Cardiac atrium fibroblast (primary cell): Measurements from ENCODE around the gene LRIG1. TPM values are rescaled to one million over a fixed set of nuclear protein-coding genes. Genes with fewer than 3 reads are reported as not detected.

Experiments
- total RNA-seq: library from RNA; depleted of rRNA; stranded (reverse); fragments of >200 nt; gene quantifications from 2 replicates; pipeline ENCODE4 v1.2.3, GENCODE V29; 2015

The LRIG1 gene, protein sequence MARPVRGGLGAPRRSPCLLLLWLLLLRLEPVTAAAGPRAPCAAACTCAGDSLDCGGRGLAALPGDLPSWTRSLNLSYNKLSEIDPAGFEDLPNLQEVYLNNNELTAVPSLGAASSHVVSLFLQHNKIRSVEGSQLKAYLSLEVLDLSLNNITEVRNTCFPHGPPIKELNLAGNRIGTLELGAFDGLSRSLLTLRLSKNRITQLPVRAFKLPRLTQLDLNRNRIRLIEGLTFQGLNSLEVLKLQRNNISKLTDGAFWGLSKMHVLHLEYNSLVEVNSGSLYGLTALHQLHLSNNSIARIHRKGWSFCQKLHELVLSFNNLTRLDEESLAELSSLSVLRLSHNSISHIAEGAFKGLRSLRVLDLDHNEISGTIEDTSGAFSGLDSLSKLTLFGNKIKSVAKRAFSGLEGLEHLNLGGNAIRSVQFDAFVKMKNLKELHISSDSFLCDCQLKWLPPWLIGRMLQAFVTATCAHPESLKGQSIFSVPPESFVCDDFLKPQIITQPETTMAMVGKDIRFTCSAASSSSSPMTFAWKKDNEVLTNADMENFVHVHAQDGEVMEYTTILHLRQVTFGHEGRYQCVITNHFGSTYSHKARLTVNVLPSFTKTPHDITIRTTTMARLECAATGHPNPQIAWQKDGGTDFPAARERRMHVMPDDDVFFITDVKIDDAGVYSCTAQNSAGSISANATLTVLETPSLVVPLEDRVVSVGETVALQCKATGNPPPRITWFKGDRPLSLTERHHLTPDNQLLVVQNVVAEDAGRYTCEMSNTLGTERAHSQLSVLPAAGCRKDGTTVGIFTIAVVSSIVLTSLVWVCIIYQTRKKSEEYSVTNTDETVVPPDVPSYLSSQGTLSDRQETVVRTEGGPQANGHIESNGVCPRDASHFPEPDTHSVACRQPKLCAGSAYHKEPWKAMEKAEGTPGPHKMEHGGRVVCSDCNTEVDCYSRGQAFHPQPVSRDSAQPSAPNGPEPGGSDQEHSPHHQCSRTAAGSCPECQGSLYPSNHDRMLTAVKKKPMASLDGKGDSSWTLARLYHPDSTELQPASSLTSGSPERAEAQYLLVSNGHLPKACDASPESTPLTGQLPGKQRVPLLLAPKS
- 9.4 and 10.2 TPM in 2 replicates for total RNA-seq

DNA sequence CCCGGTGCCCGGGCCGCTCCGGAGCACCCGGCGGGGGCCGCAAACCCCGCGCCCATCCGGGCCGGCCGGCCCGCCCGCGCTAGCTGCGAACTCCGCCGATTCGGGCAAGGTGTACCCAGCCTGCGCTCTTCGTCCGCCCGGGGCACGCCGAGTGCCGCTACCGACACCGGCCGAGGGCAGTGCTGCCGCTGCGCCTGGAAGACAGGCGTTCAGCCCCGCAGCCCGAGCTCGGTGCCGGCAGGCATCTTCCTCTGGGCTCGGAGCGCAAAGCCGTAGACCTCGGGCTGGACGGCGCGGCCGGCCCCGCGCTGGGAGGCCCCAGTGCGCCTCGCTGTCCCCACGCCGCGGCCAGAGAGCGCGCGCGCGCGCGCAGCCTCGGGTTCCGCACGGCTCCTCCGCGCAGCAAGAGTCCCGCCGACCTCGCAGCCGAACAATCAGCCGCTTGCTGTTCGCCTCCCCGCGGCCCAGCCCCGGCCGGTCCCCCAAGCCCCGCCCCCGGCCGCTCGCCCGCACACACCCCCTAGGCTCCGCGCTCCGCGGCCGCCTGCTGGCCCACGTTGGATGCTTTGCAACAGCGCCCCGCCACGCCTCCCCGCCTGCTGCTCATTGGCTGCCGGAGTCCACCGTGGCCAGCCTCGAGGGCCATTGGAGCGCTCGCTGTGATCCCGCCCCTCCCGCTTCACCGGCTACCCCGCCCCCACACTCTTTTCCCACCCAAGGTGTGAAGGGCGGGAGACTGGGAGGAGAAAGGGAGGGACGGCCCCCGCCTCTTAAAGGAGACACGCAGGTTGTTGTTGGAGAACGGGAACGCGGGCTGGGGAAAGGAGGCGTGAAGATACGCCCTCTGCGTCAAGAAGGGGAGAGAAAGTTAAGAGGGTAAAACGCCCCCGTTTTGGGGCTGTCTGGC, at the start of gene LRIG1:
Gene LRIG1, minus strand, starts transcription at position 447 of the 907 bp plus-strand sequence. CDS start 615 bp downstream, outside the sequence.

